Esophagus squamous epithelium (tissue), 4 donors: ENCODE data around the gene ITPK1.

Experiments
- POLR2A ChIP-seq, 4 donors: fragments of 450-650 bp; IDR thresholded peaks; one replicate each; pipeline ENCODE4 v1.6.1; 2017; ENCODE audit warnings: antibody characterized with exemption in 4 of 4, mild to moderate bottlenecking in 4 of 4, moderate library complexity in 3 of 4
- TF ChIP-seq, protein P1 (sequence below), 6 experiments: fragments of 450-650 bp in 4 of 6; fragments of 200-600 bp in 2 of 6; sonication (generic) in 2 of 6; IDR thresholded peaks; one replicate each; pipeline ENCODE4 v1.5.1; 2016 to 2019; ENCODE audit warnings: antibody characterized with exemption in 6 of 6, mild to moderate bottlenecking in 4 of 6, moderate library complexity in 4 of 6

GRCh38 chr14:93023039-93023438 is 92.7 kb downstream of the ITPK1 start:
- TF ChIP-seq, protein P1, sequence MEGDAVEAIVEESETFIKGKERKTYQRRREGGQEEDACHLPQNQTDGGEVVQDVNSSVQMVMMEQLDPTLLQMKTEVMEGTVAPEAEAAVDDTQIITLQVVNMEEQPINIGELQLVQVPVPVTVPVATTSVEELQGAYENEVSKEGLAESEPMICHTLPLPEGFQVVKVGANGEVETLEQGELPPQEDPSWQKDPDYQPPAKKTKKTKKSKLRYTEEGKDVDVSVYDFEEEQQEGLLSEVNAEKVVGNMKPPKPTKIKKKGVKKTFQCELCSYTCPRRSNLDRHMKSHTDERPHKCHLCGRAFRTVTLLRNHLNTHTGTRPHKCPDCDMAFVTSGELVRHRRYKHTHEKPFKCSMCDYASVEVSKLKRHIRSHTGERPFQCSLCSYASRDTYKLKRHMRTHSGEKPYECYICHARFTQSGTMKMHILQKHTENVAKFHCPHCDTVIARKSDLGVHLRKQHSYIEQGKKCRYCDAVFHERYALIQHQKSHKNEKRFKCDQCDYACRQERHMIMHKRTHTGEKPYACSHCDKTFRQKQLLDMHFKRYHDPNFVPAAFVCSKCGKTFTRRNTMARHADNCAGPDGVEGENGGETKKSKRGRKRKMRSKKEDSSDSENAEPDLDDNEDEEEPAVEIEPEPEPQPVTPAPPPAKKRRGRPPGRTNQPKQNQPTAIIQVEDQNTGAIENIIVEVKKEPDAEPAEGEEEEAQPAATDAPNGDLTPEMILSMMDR (IDR thresholded peaks at IDR 0.05) = no peak
- no peak for TF ChIP-seq POLR2A (IDR thresholded peaks at IDR 0.05)
